Tibial nerve (tissue), 4 donors: ENCODE measurements around the gene AUTS2. TPM values are rescaled to one million over a fixed set of nuclear protein-coding genes. Genes with fewer than 3 reads are reported as not detected.

Experiments
- DNase-seq, 2 donors: peaks; one replicate each; pipeline ENCODE4 v3.0.0-alpha.2; 2019; ENCODE audit warnings: low spot score in 2 of 2
- H3K27ac ChIP-seq, 4 donors: fragments of 200-600 bp; sonication (generic) in 3 of 4; one replicate each; pipeline ENCODE4 v1.5.1; 2017 to 2019; ENCODE audit warnings: mild to moderate bottlenecking in 1 of 4
- H3K27me3 ChIP-seq, 2 donors: fragments of 200-600 bp; sonication (generic) in 1 of 2; one replicate each; pipeline versions ENCODE4 v1.5.1 to v1.6.0; 2017 to 2019
- H3K36me3 ChIP-seq, 3 donors: fragments of 200-600 bp; sonication (generic); one replicate each; pipeline ENCODE4 v1.5.1; 2018 to 2019
- H3K4me1 ChIP-seq, 4 donors: fragments of 200-600 bp; sonication (generic) in 3 of 4; one replicate each; pipeline ENCODE4 v1.5.1; 2017 to 2019
- H3K4me3 ChIP-seq, 4 donors: fragments of 200-600 bp; sonication (generic) in 3 of 4; one replicate each; pipeline ENCODE4 v1.5.1; 2017 to 2019; ENCODE audit warnings: mild to moderate bottlenecking in 1 of 4, moderate library complexity in 1 of 4
- H3K9me3 ChIP-seq, 4 donors: fragments of 200-600 bp; sonication (generic) in 3 of 4; one replicate each; pipeline ENCODE4 v1.5.1; 2017 to 2019
- CTCF ChIP-seq, 5 experiments: fragments of 200-600 bp in 3 of 5; fragments of 450-650 bp in 2 of 5; sonication (generic) in 3 of 5; IDR thresholded peaks; one replicate each; pipeline ENCODE4 v1.5.1; 2016 to 2019; ENCODE audit warnings: antibody characterized with exemption in 5 of 5, mild to moderate bottlenecking in 3 of 5, moderate library complexity in 2 of 5
- EP300 ChIP-seq, 2 donors: sonication (generic); formaldehyde crosslinking; IDR thresholded peaks; one replicate each; pipeline ENCODE4 v1.6.1; 2017; ENCODE audit warnings: antibody characterized with exemption in 2 of 2, mild to moderate bottlenecking in 1 of 2
- POLR2A ChIP-seq, 2 donors: fragments of 450-650 bp; IDR thresholded peaks; one replicate each; pipeline ENCODE4 v1.6.1; 2017; ENCODE audit warnings: antibody characterized with exemption in 2 of 2, mild to moderate bottlenecking in 2 of 2, moderate library complexity in 2 of 2
- WGBS, 2 donors: methylation state at CpG; one replicate each; pipeline ENCODE4 v1.1.5; 2018; 5-methylcytosine and 5-hydroxymethylcytosine counted together
- total RNA-seq, 4 donors: library from RNA; depleted of rRNA; stranded (reverse); fragments of >200 nt; gene quantifications; one replicate each; pipeline ENCODE4 v1.1.0, GENCODE V29; 2016

AUTS2 gene
- total RNA-seq, 4 donors from 2014 or later, result 56.6 to 87.9 (median 71.6) TPM

- DNase-seq, result no peak
- no peaks in the 10 kb centered on the region for H3K9me3 ChIP-seq
- WGBS, 2 donors, result 37 to 64% methylated on average over 1 of the region's 1 CpG
- H3K4me3 ChIP-seq, result no peak overlapping the region
- no peaks in the 10 kb centered on the region for H3K36me3 ChIP-seq
- H3K27me3 ChIP-seq, result no peaks in the 10 kb centered on the region
- no peak overlapping the region for H3K27ac ChIP-seq
- TF ChIP-seq CTCF (IDR thresholded peaks at IDR 0.05) (no peak), POLR2A (IDR thresholded peaks at IDR 0.05) (no peak), EP300 (IDR thresholded peaks at IDR 0.05) (no peak)
- peaks cover 0 to 29% (median 2%) of the 10 kb centered on the region in 4 donors for H3K4me1 ChIP-seq
Observed at GRCh38 chr7:69756235-69756634, 158.0 kb downstream of the AUTS2 start.

- DNase-seq, result no peak
- H3K27ac ChIP-seq, result no peak overlapping the region
- no peak overlapping the region for H3K4me3 ChIP-seq
- H3K27me3 ChIP-seq, result no peaks in the 10 kb centered on the region
- no peaks in the 10 kb centered on the region for H3K36me3 ChIP-seq
- H3K9me3 ChIP-seq, result no peaks in the 10 kb centered on the region
- TF ChIP-seq EP300 (IDR thresholded peaks at IDR 0.05) (no peak), POLR2A (IDR thresholded peaks at IDR 0.05) (no peak), CTCF (IDR thresholded peaks at IDR 0.05) (no peak)
- H3K4me1 ChIP-seq, result peaks cover 0 to 29% (median 2%) of the 10 kb centered on the region in 4 donors
- 76 to 84% methylated on average over 1 of the region's 1 CpG for WGBS, 2 donors
Observed at GRCh38 chr7:69757528-69757927, 159.3 kb downstream of the AUTS2 start.

- no peak overlapping the region for H3K27ac ChIP-seq
- WGBS, 2 donors, result 47 to 53% methylated on average over 1 of the region's 1 CpG
- DNase-seq, result no peak
- H3K36me3 ChIP-seq, result no peaks in the 10 kb centered on the region
- no peaks in the 10 kb centered on the region for H3K9me3 ChIP-seq
- TF ChIP-seq POLR2A (IDR thresholded peaks at IDR 0.05) (no peak), EP300 (IDR thresholded peaks at IDR 0.05) (no peak), CTCF (IDR thresholded peaks at IDR 0.05) (no peak)
- H3K27me3 ChIP-seq, result no peaks in the 10 kb centered on the region
- H3K4me3 ChIP-seq, result no peak overlapping the region
- peaks cover 0 to 29% (median 2%) of the 10 kb centered on the region in 4 donors for H3K4me1 ChIP-seq
Observed at GRCh38 chr7:69757981-69758430, 159.7 kb downstream of the AUTS2 start.

- Histone ChIP-seq H3K27me3 (no peaks in the 10 kb centered on the region), H3K4me1 (peaks cover 0 to 29% (median 2%) of the 10 kb centered on the region in 4 donors), H3K4me3 (no peak overlapping the region), H3K9me3 (no peaks in the 10 kb centered on the region), H3K36me3 (no peaks in the 10 kb centered on the region), H3K27ac (no peak overlapping the region)
- 86 to 88% methylated on average over 3 to 4 of the region's 4 CpGs for WGBS, 2 donors
- TF ChIP-seq POLR2A (IDR thresholded peaks at IDR 0.05), result no peak
- no peak for TF ChIP-seq EP300 (IDR thresholded peaks at IDR 0.05)
- TF ChIP-seq CTCF (IDR thresholded peaks at IDR 0.05), result no peak
- no peak for DNase-seq
Observed at GRCh38 chr7:69759373-69759772, 161.1 kb downstream of the AUTS2 start.

GRCh38 chr7:69761290-69761922 lies 163.1 kb downstream of the AUTS2 start:
- Histone ChIP-seq H3K4me3 (no peak overlapping the region), H3K27me3 (no peaks in the 10 kb centered on the region), H3K27ac (no peak overlapping the region), H3K36me3 (no peaks in the 10 kb centered on the region), H3K9me3 (no peaks in the 10 kb centered on the region), H3K4me1 (peaks cover 0 to 22% (median 2%) of the 10 kb centered on the region in 4 donors)
- no peak for TF ChIP-seq POLR2A (IDR thresholded peaks at IDR 0.05)
- TF ChIP-seq CTCF (IDR thresholded peaks at IDR 0.05), result no peak
- no peak for TF ChIP-seq EP300 (IDR thresholded peaks at IDR 0.05)
- no peak for DNase-seq
- 53 to 62% methylated on average over 5 of the region's 5 CpGs for WGBS, 2 donors
